ENCODE measurements around the gene TMEM132D.

GRCh38 chr12:129903956-129904829, at the start of gene TMEM132D:
- TF ChIP-seq CTCF (conservative IDR thresholded peaks at IDR 0.05; ENCODE audit: low read length): no peak
- no peak for TF ChIP-seq EZH2phosphoT487 (IDR thresholded peaks at IDR 0.05; ENCODE audit: borderline replicate concordance, low read depth, low read length)

Data from OCI-LY7 (cell line).